Measurements from ENCODE around the gene ZSCAN20. TPM values are rescaled to one million over a fixed set of nuclear protein-coding genes. Genes with fewer than 3 reads are reported as not detected.

ZSCAN20 gene
- total RNA-seq, 2 experiments from 2014 or later, result 3.9 to 4.0 TPM

DNA sequence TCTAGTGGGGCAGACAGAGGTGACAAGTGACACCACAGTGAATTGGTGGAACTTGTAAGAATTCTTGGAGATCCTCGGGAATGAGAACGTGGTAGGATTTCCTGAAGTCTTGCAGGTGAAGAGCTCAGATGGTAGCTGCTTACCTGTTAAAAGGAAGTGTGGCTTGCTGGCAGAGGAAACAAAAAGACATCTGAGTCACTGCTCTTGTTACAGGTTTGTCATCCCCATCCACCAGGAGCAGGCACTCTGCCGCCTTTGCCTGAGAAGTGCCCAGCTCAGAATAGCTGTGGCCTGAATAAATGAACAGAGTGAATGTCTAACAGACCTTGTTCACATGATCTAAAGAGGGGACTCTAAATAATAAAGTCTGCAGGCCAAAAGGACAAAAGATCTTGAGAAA is 12.3 kb upstream of the ZSCAN20 start:
- DNase-seq (ENCODE audit: low spot score), result peak; percentile 34
- peak overlapping the region; percentile 69 for H3K27ac ChIP-seq (ENCODE audit: low read depth, low read length, poor library complexity, severe bottlenecking)
- BruUV-seq (replicated peaks), result no TSS peak
- POLR2A ChIA-PET, result interaction anchor here (0.6 to 1.6 kb wide), 3 partner anchors 11 to 147 kb away, joined by 3 to 9 read pairs (median 6); no protein-coding TSS in a partner anchor
- no peaks in the 10 kb centered on the region for H3K9me3 ChIP-seq (ENCODE audit: low read length)
- TF ChIP-seq EZH2phosphoT487 (IDR thresholded peaks at IDR 0.05; ENCODE audit: borderline replicate concordance, low read depth, low read length), result no peak
- no peak for TF ChIP-seq CTCF (conservative IDR thresholded peaks at IDR 0.05; ENCODE audit: low read length)
- no peaks in the 10 kb centered on the region for H3K36me3 ChIP-seq (ENCODE audit: insufficient read depth, low read length)
- no peaks in the 10 kb centered on the region for H3K9me2 ChIP-seq (ENCODE audit: insufficient read depth, low read length)
- H2AFZ ChIP-seq (ENCODE audit: low read length), result peak overlapping the region; percentile 49; the same call in 1 of the 2 replicates
- H3K4me1 ChIP-seq (ENCODE audit: insufficient read depth, low read length, poor library complexity, severe bottlenecking), result peaks cover 46% of the 10 kb centered on the region
- intact Hi-C loops (cut with micrococcal nuclease; ENCODE audit: unreplicated experiment), result loop anchor here (5.0 kb wide), 1 partner anchor 108 kb away; no protein-coding TSS in a partner anchor
- CTCF ChIA-PET (ENCODE audit: unreplicated experiment), result interaction anchor here (1.1 kb wide), 2 partner anchors 8 to 11 kb away, joined by 3 read pairs; no protein-coding TSS in a partner anchor
- H3K4me2 ChIP-seq (ENCODE audit: low read length), result peak overlapping the region; percentile 82
- no peaks in the 10 kb centered on the region for H3K79me2 ChIP-seq (ENCODE audit: insufficient read depth, low read depth, low read length)
- no peaks in the 10 kb centered on the region for H4K20me1 ChIP-seq (ENCODE audit: insufficient read depth, low read length)
- H3K4me3 ChIP-seq (ENCODE audit: low read depth, low read length, poor library complexity, severe bottlenecking), result peak overlapping the region; percentile 51

GRCh38 chr1:33460947-33461629 is 11.4 kb upstream of the ZSCAN20 start:
- H4K20me1 ChIP-seq (ENCODE audit: insufficient read depth, low read length), result no peaks in the 10 kb centered on the region
- H3K4me1 ChIP-seq (ENCODE audit: insufficient read depth, low read length, poor library complexity, severe bottlenecking), result peaks cover 42% of the 10 kb centered on the region
- intact Hi-C loops (cut with micrococcal nuclease; ENCODE audit: unreplicated experiment), result loop anchor here (5.0 kb wide), 1 partner anchor 109 kb away; no protein-coding TSS in a partner anchor
- POLR2A ChIA-PET, result interaction anchor here (1.1 to 1.6 kb wide), 2 partner anchors 10 to 13 kb away, joined by 3 to 9 read pairs; no protein-coding TSS in a partner anchor
- H3K36me3 ChIP-seq (ENCODE audit: insufficient read depth, low read length), result no peaks in the 10 kb centered on the region
- TF ChIP-seq CTCF (conservative IDR thresholded peaks at IDR 0.05; ENCODE audit: low read length), result no peak
- no peak for TF ChIP-seq EZH2phosphoT487 (IDR thresholded peaks at IDR 0.05; ENCODE audit: borderline replicate concordance, low read depth, low read length)
- peak; percentile 80 for DNase-seq (ENCODE audit: low spot score)
- no TSS peak for BruUV-seq (replicated peaks)
- H3K4me2 ChIP-seq (ENCODE audit: low read length), result peak overlapping the region; percentile 82
- H2AFZ ChIP-seq (ENCODE audit: low read length), result peak overlapping the region; percentile 49; the same call in 1 of the 2 replicates
- CTCF ChIA-PET (ENCODE audit: unreplicated experiment), result interaction anchor here (1.1 kb wide), 2 partner anchors 7 to 10 kb away, joined by 3 read pairs; no protein-coding TSS in a partner anchor
- H3K4me3 ChIP-seq (ENCODE audit: low read depth, low read length, poor library complexity, severe bottlenecking), result peak overlapping the region; percentile 51
- H3K9me3 ChIP-seq (ENCODE audit: low read length), result no peaks in the 10 kb centered on the region
- H3K9me2 ChIP-seq (ENCODE audit: insufficient read depth, low read length), result no peaks in the 10 kb centered on the region
- H3K27ac ChIP-seq (ENCODE audit: low read depth, low read length, poor library complexity, severe bottlenecking), result peak overlapping the region; percentile 69
- no peaks in the 10 kb centered on the region for H3K79me2 ChIP-seq (ENCODE audit: insufficient read depth, low read depth, low read length)

Measured in OCI-LY7 (cell line).